Retinal pigment epithelial cell (primary cell): ENCODE measurements around the gene ASAH2.

Experiments used
- DNase-seq: peaks from one replicate; pipeline ENCODE4 v3.0.0-alpha.2; 2010; ENCODE audit warnings: low read depth
- H3K4me3 ChIP-seq: 2 replicates; pipeline ENCODE4 v1.5.1; 2011; ENCODE audit warnings: mild to moderate bottlenecking, low read length, control low read depth, moderate library complexity
- TF ChIP-seq, protein P1 (sequence below): conservative IDR thresholded peaks from 2 replicates; pipeline ENCODE4 v1.5.1; 2011; ENCODE audit warnings: low read depth, low read length, control low read depth, inconsistent platforms

Gene ASAH2

GRCh38 chr10:50221470-50221869 is 29.8 kb downstream of the ASAH2 start:
- DNase-seq: no peak
- no peak overlapping the region for H3K4me3 ChIP-seq
- TF ChIP-seq, protein P1, sequence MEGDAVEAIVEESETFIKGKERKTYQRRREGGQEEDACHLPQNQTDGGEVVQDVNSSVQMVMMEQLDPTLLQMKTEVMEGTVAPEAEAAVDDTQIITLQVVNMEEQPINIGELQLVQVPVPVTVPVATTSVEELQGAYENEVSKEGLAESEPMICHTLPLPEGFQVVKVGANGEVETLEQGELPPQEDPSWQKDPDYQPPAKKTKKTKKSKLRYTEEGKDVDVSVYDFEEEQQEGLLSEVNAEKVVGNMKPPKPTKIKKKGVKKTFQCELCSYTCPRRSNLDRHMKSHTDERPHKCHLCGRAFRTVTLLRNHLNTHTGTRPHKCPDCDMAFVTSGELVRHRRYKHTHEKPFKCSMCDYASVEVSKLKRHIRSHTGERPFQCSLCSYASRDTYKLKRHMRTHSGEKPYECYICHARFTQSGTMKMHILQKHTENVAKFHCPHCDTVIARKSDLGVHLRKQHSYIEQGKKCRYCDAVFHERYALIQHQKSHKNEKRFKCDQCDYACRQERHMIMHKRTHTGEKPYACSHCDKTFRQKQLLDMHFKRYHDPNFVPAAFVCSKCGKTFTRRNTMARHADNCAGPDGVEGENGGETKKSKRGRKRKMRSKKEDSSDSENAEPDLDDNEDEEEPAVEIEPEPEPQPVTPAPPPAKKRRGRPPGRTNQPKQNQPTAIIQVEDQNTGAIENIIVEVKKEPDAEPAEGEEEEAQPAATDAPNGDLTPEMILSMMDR: no peak

DNA sequence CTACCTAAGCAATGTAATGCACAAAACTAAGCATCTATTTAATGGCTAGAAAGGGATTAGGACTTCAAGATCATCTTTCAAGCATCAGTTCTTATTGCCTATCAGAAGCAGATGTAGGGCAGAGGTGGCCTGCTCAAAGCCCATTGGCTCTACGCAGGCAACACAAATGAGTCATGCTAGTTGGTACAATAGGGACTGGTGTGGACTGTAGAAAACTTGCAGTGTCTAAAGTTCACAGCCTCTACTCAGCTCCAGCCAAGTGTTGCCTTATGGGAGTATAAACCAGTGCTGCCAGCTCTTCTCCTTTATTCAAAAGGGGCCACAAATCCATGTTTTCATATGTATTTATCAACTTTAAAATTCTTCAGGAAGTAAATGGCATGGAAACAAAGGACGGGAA is 31.7 kb downstream of the ASAH2 start:
- TF ChIP-seq, protein P1: no peak

GRCh38 chr10:50219200-50219599 is 32.1 kb downstream of the ASAH2 start:
- TF ChIP-seq, protein P1: no peak
- DNase-seq: no peak
- H3K4me3 ChIP-seq: no peak overlapping the region

More for the DNA sequence above, 31.7 kb downstream of the ASAH2 start:
- H3K4me3 ChIP-seq: no peak overlapping the region
- no peak for DNase-seq

- no peak overlapping the region for H3K4me3 ChIP-seq
- TF ChIP-seq, protein P1: no peak
- DNase-seq: no peak
Measured at GRCh38 chr10:50216894-50217293, 34.4 kb downstream of the ASAH2 start.

GRCh38 chr10:50216418-50216817 is 34.9 kb downstream of the ASAH2 start:
- TF ChIP-seq, protein P1: no peak
- no peak overlapping the region for H3K4me3 ChIP-seq
- DNase-seq: no peak

DNA sequence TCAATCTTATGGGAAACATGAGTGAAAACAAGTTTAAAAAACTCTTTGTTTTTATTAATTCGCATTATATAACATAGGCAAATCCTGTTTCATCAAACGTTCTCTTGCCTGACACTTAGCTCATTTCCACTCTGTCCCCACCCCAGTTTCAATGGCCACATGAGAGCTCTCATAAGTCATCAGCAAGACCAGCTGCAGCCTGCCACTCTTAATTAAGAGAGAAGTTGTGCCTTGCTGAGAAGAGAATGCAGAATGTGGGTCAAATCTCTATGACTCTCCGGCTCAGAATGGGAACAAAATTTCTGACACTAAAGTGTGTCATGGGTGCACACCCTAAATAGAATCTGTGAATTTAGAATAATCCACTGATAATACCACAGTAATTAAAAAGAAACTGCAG is 39.6 kb downstream of the ASAH2 start:
- H3K4me3 ChIP-seq: no peak overlapping the region
- TF ChIP-seq, protein P1: no peak
- DNase-seq: no peak

DNA sequence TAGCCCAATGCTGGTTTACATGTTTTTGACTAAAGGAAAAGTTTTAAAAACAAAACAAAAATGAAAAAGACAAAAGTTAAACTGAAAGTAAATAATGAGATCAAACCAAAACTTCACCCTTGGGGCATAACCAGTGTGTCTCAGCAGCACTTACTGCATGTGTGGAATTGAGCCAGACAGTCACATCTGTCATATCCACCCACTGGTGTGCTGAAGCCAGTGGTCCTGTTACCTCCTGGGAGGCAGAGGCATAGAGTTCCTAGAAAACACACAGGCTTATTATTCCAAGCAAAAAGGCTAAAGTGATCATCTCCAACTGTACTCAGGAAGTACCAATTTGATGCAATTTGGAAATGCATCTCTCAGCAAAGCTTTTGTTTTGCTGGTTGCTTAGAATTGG is 40.4 kb downstream of the ASAH2 start:
- DNase-seq: no peak
- no peak overlapping the region for H3K4me3 ChIP-seq
- TF ChIP-seq, protein P1: no peak
